SIG-M5 (cell line): ENCODE data around the gene PROSER1.
A peak's percentile ranks its signal among the peaks of the same experiment; 100 is the strongest.
"Not testable (repeated sequence)": the region's sequence is repeated elsewhere in the genome, so short reads cannot be mapped to it uniquely, and the experiment has no call there.

Source experiments
- DNase-seq: peaks from one replicate; lab custom pipeline; 2025; lab: John Stamatoyannopoulos, UW

Gene PROSER1

DNA sequence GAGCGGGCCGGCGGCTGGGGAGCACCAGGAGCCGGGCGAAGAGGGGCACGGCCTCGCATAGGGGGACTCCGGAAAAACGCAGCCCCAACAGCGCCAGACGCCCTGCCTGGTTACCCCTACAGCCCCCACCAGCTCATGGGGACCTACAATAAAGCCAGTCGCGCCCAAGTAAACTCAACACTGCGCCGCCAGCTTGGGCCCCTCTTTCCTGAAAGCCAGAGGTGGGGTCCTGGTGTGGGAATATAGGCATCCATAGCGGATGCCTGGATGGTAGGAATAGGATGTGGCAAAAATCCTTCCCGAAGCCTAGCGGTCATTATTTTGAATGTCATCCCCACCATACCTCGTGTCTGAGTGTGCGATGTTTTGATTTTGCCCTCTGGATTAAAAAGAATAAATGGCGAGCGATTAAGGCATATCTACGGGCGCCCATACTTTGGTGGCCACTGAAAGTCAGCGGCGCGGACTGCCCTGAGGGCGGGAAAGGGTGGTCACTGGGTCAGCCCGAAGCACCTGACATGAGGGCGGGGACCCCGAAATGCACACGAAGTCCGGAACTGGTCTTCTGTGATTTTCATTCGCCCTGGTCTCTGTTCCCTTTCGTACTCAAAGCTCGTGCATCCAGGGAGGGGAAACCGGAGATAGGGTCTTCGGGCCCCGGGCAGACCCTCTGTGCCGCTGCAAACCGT is at the start of gene PROSER1, which contains the start of gene NHLRC3:
Gene PROSER1, minus strand, starts transcription at position 210 of the 689 bp plus-strand sequence. CDS start 847 bp downstream, outside the sequence.
Gene NHLRC3, plus strand, starts transcription at position 577 of the 689 bp plus-strand sequence. CDS start 184 bp downstream, outside the sequence.
- peak; percentile 65 for DNase-seq

DNA sequence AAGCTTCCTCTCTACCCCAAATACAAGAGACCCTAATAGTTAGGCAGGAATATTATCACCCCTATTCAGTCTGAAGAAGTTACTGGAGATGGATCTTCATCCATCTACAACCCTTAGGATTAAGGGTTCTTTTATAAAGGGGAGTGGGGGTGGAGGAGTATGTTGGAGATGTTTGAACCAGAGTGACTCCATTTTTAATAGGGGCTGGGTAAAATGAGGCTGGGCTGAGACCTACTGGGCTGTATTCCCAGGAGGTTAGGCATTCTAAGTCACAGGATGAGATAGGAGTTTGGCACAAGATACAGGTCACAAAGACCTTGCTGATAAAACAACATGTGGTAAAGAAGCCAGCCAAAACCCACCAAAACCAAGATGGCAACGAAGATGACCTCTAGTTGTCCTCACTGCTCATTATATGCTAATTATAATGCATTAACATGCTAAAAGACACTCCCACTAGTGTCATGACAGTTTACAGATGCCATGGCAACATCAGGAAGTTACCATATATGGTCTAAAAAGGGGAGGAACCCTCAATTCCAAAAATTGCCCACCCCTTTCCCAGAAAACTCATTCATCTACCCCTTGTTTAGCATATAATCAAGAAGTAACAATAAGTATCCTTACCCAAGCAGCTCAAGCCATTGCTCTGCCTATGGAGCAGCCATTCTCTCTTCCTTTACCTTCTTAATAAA is 48.5 kb upstream of the PROSER1 start:
- DNase-seq = not testable (repeated sequence)

DNA sequence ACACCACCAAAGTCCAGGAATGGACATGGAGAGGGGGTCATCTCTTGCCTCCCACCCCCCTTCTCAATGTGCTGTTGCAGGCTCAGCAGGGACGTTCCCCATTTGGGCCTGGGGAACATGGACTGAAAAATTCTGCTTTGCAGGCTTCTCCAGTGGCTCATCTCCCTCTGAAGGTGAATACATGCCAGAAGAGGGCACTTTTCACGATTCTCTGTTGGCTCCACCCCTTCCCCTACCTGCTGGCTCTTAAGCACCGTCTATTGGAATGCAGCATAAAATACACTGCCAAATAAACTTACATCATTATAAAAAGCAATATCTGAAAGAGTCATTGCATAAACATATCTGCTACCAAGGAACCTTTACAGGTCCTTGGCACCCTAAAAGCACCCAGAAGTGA is 36.1 kb upstream of the PROSER1 start:
- DNase-seq = no peak

DNA sequence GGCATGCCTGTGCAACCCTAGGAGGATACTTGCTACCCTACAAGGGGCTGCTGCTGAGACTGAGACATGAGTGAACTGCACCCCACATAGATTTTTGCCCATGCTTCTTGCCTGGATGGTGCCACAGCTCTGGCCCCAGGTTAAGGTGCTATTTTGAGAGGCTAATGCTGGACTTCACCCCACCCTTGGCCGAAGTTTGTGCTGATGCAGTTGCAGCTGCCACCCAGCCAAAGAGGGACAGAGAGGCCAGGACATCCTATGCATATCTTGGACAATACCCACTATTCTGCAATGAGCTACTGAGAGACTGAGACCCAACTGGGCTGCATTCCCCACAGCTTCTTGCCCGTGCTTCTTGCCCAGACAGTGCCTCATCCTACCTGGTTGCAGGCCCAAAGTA is 35.0 kb upstream of the PROSER1 start:
- no peak for DNase-seq

DNA sequence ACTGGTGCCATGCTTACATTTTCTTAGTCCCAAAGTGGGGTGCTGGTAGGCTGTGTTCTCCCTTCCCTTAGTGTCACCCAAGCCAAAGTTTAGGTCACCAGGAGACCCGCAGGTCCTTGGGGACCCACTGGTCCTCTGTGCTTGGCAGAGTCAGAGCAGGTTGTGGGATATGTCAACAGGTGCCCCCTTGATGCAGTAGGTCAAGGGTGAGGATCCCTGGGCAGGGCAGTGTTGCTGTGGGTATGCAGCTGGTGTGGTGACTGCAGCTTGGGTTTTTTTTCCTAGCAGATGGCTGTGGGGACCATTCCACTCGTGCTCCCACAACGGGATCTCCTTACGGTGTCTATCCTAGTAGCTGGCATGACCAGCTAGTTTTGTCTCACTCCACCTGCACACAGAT is 24.1 kb upstream of the PROSER1 start:
- no peak for DNase-seq

DNA sequence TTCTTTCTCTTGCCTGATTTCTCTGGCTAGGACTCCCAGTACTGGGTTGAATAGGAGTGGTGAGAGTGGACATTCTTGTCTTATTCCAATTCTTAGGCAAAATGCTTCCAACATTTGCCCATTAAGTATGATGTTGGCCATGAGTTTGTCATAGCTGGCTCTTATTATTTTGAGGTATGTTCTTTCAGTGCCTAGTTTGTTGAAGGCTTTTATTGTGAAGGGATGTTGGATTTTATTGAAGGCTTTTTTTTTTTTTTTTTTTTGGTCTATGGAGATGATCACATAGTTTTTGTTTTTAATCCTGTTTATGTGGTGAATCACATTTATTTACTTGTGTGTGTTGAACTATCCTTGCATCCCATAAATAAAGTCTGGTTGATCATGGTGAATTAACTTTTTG is 20.2 kb upstream of the PROSER1 start:
- no peak for DNase-seq

DNA sequence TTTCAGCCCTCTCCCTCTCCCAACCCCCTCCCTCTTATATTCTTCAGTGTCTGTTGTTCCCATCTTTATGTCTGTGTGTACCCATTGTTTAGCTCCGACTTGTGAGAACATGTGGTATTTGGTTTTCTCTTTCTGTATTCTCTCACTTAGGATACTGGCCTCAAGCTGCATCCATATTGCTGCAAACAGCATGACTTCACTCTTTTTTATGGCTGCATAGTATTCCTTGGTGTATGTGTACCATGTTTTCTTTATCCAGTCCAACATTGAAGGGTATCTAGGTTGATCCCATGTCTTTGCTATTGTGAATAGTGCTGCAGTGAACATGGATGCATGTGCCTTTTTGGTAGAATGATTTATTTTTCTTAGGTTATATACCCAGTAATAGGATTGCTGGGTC is 18.1 kb upstream of the PROSER1 start:
- no peak for DNase-seq

DNA sequence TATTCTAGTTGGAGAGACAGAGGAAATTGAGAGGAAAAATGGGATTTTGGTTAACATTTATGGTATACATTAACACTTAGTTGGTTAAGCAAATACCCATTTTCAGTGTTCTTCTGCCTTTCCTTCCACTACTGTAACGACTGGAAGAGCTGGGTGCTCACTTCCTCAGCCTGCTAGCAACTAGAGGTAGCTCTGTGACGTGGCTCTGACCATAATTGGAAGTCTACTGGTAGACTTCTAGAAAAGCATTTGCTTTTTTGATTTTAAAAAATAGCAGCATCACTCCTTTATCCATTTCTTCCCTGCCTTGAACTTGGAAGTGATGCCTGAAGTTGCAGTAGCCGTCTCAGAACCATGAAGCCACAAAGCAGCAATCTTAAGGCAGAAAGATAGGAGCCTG is 16.2 kb upstream of the PROSER1 start:
- DNase-seq = no peak

DNA sequence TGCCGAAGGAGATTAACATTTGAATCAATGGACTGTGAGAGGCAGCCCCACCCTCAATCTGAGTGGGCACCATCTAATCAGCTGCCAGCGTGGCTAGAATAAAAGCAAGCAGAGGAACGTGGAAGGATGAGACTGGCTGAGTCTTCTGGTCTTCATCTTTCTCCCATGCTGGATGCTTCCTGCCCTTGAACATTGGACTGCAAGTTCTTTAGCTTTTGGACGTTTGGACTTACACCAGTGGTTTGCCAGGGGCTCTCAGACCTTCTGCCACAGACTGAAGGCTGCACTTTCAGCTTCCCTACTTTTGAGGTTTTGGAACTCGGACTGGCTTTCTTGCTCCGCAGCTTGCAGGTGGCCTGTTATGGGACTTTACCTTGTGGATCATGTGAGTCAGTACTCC is 15.1 kb upstream of the PROSER1 start:
- DNase-seq = no peak

DNA sequence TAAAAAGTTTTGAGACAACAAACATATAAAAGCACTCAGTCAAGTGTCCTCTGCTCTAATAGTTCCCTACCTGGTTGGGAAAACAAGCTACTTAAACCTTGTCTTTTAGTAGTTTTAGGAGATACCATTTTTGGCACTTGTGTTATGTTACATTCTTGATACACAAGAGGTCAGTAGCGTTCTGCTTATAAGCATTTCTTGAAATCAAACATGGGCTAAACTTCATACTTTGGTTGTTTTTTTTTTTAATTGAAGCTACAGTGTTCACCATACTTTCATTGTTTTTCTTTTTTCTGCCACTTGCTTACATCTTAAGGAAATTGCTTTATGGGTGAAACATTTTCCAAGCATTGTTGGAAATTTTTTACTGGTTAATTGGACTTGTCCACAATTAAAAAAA is 13.3 kb upstream of the PROSER1 start:
- no peak for DNase-seq

DNA sequence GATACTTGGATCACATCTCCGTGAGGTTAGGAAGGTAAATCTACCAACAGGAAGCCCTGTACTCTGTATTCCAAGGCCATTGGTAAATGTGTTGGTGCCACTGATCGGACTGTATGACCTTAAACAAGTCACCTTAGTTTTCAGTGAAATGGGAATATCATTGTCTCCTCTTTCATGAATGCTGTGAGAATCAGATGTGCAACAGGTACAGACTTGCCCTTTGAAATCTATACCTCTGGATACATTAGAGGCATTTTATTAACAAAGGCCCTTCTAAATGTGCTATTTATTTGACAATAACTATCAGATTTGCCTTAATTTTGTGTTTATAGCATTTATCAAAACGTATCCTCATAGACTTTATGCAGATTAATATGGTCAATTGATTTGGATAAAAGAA is 11.4 kb upstream of the PROSER1 start:
- DNase-seq = no peak

DNA sequence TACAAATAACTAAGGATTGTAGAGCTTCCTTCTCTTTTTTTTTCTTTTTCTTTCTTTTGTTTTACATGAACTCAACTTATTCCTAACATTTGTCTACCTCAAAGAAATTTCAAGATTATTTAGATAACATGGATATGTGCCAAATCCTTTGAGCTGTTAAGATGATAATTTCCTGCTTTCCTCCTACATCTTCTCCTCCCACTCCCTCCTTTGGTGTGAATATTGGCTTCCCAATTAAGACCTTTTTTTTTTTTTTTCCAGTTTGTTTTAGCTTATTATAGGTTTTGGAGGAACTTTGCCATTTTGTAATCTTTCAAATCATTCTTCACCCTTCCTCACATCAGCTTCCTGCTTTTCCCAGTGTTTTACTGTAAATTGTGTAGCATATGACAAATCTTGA is 10.9 kb upstream of the PROSER1 start:
- no peak for DNase-seq

DNA sequence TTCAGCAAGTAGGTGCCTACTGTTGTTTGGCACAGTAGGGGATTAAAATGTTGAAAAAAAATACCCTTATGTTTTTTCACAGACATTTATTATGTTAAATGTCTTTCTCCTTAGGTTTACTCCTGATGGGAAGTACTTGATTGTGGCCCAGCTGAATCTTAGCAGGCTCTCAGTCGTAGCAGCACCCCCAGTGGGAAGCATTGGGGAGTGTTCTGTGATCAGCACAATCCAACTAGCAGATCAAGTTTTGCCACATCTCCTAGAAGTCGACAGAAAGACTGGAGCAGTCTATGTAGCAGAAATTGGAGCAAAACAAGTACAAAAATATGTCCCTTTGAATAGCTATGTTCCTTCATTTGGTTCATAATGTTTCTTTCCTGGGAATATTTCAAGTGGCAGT is 9.7 kb upstream of the PROSER1 start:
- no peak for DNase-seq

DNA sequence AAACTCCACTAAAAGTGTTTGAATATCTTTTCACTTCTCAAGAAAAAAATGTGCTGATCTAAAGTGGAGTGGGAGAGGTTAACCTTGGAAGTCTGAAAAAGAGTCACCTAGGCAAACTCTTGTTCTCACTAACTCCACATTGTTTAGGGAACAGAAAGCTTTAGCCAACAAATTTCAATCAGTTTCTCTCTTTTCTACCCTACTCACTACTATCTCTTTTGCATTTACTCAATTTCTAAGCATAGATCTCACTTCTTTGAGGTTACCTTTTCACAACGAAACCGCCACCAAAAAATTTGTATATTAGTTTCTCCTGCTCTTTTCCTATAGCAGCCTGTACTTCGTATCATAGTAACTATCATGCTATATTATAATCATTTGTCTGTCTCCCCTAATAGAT is 6.6 kb upstream of the PROSER1 start:
- no peak for DNase-seq

DNA sequence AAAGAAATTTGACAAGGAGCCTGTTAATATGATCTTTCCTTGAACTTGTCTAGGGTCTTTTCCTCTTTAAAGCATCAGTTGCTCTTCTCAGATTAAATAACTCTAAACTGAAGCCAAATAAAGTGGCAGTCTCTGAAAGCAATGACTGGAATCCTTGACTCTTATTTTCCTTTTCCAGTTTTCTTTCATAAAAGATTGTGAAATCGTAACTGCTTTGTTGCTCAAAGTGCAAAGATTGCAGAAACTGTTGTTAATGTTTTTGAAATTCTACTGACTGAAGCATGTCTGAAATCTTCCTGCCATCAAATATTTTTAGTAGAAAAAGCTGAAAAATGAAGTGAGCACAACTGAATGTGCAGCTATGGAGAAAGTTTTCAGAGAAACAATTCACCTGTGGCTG is 2.3 kb upstream of the PROSER1 start:
- no peak for DNase-seq

DNA sequence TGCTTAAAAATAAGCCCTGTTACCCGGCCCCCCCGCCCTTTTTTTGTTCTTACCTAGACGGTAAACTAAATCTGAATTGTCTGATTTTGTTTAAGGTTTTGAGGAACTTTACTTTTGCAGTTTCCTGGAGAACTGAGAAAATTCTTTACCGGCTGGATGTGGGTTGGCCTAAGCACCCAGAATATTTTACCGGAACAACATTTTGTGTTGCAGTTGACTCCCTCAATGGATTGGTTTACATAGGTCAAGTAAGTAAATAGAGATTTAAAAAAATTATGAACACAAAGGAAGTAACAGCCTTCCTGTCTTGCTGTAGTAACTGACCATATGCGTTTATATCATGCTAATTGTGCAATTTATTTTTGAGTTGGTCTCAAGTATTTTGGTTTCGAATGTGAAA is 1.2 kb upstream of the PROSER1 start:
- DNase-seq = no peak

DNA sequence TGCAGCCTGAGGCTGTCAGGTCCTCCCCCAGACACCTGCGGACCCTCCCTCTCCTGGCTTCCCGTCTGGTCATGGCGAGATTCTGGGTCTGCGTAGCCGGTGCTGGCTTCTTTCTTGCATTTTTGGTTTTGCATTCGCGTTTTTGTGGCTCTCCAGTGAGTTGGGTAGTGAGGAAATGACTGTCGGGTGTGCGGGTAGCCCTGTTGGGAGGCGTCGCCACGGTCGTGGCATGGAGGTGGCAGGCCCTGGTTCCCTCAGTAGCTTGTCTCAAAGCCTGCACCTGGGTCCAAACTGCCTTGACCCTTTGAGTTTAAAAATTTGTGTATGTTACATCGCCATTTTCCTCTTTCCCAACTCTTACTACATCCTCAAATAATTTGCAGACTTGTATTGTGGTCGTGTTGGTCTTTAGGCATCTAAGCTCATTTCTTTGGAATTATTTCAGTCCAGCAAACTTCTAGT is 711 bp upstream of the PROSER1 start:
- DNase-seq = no peak

DNA sequence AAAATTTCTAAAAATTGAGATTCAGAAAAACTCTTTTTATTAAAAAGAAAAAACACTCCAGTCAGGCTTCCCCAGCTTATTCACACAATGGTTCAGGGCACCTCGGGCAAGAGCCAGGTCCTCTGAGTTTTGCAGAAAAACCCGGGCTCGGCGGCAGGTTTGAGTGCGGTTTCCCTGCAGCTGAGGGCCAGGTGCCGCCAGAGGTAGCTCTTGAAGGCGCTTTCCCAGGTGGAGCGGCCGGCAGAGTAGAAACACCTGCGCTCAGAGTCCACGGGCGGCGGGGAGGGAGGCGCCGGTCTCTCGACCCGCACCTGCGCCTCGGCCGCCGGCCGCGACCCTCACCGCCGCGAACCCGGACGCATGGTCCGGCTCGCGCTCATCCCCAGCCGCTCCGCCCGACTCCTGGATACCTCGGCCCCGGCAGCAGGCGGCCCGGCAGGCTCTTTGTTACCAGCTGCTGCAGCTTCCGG is 444 bp downstream of the PROSER1 start:
- DNase-seq = no peak

DNA sequence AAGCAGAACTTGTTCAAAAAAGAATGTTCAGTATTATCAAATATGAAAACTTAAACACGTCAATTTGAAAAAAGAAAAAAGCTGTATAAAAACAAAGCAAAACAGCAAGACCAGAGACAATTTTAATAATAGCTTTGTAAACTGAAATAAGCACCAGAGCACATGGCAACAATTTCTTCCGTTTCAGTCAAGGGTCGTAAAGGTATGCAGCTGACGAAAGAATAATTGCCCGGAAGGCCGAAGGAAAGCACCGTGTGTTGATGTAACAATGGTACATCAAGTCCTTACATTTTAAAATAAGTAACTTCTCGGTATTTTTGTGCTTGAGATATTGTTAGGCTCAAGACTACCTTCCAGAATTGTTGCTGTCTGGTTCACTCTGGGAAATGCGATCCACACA is 1.7 kb downstream of the PROSER1 start:
- no peak for DNase-seq

DNA sequence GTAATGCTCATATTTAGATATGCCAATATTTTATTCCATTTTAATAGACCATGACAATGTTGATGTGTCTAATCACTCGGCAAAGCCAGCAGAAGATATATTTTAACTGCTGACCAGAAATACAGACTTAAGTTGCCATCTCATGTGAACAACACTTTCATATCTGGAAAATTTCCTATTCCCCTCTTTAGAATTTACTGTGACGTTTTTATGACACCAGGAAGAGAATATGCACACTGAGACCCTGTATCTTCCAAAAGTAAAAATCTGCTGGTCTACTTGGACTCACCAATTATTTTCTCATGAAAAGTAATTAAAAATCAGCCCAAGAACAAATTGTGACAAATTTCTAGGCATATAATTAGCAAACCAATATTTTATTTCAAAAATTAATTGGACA is 2.1 kb downstream of the PROSER1 start:
- no peak for DNase-seq

DNA sequence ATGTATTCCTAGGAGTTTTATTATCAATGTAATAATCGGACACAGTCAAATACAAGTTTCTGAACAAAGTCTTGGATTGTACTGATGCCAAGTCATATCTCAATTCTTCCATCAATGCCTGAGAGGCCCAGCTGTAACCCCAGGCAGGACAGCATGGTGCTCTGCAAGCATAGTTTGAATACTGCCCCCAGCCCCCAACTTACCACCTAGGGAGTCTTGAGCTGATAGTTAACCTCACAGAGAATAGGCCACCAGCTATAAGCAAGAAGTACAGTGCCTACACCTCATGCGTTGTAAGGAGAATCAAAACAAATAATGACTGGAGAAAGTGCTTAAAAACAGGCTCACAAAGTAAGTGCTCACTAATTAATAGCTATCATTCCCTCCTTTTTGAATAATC is 2.7 kb downstream of the PROSER1 start:
- no peak for DNase-seq

DNA sequence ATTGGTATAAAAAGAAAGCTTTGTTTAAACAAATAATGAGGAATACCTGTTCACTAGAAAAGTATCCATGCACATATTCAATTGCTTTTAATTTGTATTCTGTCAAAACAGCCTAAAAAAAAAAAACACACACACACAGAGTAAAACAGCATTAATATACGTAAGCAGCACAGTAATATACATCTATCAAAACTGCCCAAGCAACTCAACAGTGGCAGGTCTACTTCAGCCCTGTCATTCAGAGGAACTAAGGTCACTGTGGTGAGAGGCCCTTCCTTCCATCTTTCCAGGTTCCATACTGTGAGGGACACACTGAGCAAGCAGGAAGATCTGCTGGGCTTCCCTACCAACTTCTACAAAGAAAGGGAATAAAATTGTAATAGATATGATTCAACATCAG is 3.8 kb downstream of the PROSER1 start:
- no peak for DNase-seq

DNA sequence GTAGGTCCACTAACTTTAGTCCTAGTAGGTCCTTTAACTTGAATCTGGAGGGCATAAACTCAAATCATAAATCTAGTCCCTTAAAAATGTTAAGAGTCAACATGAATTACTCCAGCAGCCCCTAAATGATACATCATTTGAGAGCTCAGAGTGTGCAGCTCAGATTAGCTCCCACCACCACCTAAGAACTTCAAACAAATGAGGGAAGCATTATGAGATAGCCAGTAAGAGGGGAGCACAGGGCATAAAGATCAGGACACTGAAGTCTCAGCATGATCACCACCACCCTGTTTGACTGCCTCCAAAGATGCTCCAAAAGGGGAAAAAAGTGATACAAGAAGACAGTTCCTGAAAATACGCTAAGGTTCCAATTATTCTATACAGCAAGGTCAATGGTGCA is 5.7 kb downstream of the PROSER1 start:
- no peak for DNase-seq

DNA sequence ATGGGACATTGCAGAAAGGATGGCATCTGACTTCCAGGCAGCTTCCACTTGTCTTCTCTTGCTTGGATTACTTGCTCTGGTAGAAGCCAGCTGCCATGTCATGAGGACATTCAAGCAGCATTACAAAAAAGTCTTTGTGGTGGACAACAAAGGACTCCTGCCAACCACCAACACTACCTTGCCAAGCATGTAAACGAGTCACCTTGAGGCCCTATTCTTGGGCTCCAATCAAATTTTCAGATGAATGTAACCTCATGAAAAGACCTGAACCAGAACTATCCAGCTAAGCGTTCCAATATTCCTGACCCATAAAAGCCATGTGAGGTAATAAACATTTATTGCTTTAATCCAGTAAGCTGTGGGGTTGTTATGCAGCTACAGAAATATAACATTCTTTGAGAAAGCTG is 12.5 kb downstream of the PROSER1 start:
- no peak for DNase-seq
